Pancreas (tissue), 10 donors: Measurements from ENCODE around the gene KCNG2. TPM values are rescaled to one million over a fixed set of nuclear protein-coding genes. Genes with fewer than 3 reads are reported as not detected.
A peak's percentile ranks its signal among the peaks of the same experiment; 100 is the strongest.

Experiments
- ATAC-seq, 4 donors: fragments of 200-7000 bp; cut with Tn5 transposase; one replicate each; pipeline versions ENCODE4 v1.8.0 to v1.9.1; 2020; ENCODE audit warnings: mild to moderate bottlenecking in 4 of 4, moderate library complexity in 4 of 4
- DNase-seq, 6 donors: peaks; one replicate each; pipeline ENCODE4 v3.0.0-alpha.2; 2020
- FAIRE-seq: peaks from 2 replicates; lab custom pipeline; 2012; peaks lifted over from hg19 to GRCh38; lab: Jason Lieb, UNC
- H3K27ac ChIP-seq, 4 donors: fragments of 200-600 bp; sonication (generic); 1 replicate in 3 of 4; 2 replicates in 1 of 4; pipeline versions ENCODE4 v1.5.0 to v1.8.0; 2020
- H3K27me3 ChIP-seq, 4 donors: fragments of 200-600 bp; one replicate each; pipeline ENCODE4 v1.8.0; 2021
- H3K36me3 ChIP-seq, 3 donors: fragments of 200-600 bp; sonication (generic) in 1 of 3; one replicate each; pipeline versions ENCODE4 v1.5.0 to v1.8.0; 2020 to 2021
- H3K4me1 ChIP-seq, 3 donors: fragments of 200-600 bp; one replicate each; pipeline ENCODE4 v1.8.0; 2021
- H3K4me3 ChIP-seq, 4 donors: fragments of 200-600 bp; sonication (generic) in 2 of 4; one replicate each; pipeline versions ENCODE4 v1.5.0 to v1.8.0; 2020 to 2021
- H3K9me3 ChIP-seq, 4 donors: fragments of 200-600 bp; one replicate each; pipeline ENCODE4 v1.8.0; 2021
- CTCF ChIP-seq, 4 donors: fragments of 200-600 bp; sonication (generic) in 3 of 4; IDR thresholded peaks; one replicate each; pipeline versions ENCODE4 v1.5.0 to v1.8.0; 2021; ENCODE audit warnings: antibody characterized with exemption in 4 of 4
- WGBS, 2 donors: extraction: QIAGEN DNeasy Blood & Tissue Kit; methylation state at CpG; one replicate each; pipeline ENCODE4 v1.1.7; 2013; 5-methylcytosine and 5-hydroxymethylcytosine counted together
- intact Hi-C, 3 donors: fragments of 100-400 bp; cut with DNase I; formaldehyde crosslinking; loops; one replicate each; pipeline versions ENCODE4 v1.11.1 to v1.14.2; 2022
- polyA plus RNA-seq, 2 donors: library from polyadenylated mRNA; stranded (reverse); fragments of 200-250 nt; gene quantifications; one replicate each; pipeline ENCODE4 v1.2.3, GENCODE V29; 2013
- total RNA-seq, 6 donors: library from RNA; stranded (reverse); fragmentation: NEBNext Ultra II Directional in 4 of 6; extraction: Animal tissue kit (Norgen Biotek cat#: 25700) in 4 of 6; gene quantifications; one replicate each; pipeline versions ENCODE4 v1.2.1 to v1.2.4, GENCODE V29; 2021 to 2023
- donor health status: healthy with polysubstance abuse.
- donor health status: DM: no; HTN: no; CAD: no; lungs with moderate emphysema.
- donor health status: DM: no; HTN: no; CAD: no.
- donor health status: control.
- donor health status: control.
- donor health status: Bipolar disorder and iron deficiency.
- donor health status: DM: yes; HTN: yes; CAD: no.
- donor health status: DM: no; HTN: no; CAD: no.
- donor health status: DM: no; HTN: no; CAD: no.
- donor health status: DM: yes; HTN: yes; CAD: no.

Gene KCNG2
- total and polyA plus RNA-seq, 8 donors, result 0.12 to 0.22 (median 0.13) TPM; not detected in 5

- WGBS, 2 donors, result 86 to 88% methylated on average over 14 to 16 of the region's 16 CpGs
- Histone ChIP-seq H3K4me1 (no peaks in the 10 kb centered on the region), H3K4me3 (no peak overlapping the region), H3K9me3 (no peaks in the 10 kb centered on the region), H3K27me3 (no peaks in the 10 kb centered on the region), H3K36me3 (peaks cover 0 to 3% (median 0%) of the 10 kb centered on the region in 3 donors), H3K27ac (no peak overlapping the region)
- TF ChIP-seq CTCF (IDR thresholded peaks at IDR 0.05), result no peak
- ATAC-seq (no peak), DNase-seq (peak in 1 of 6 donors; percentile 5), FAIRE-seq (no peak)
- intact Hi-C loops, result no loop called here
These were observed 113.0 kb downstream of the KCNG2 start for GRCh38 chr18:79910563-79911343.

- TF ChIP-seq CTCF (IDR thresholded peaks at IDR 0.05), result no peak
- no peaks in the 10 kb centered on the region for H3K9me3 ChIP-seq
- H3K4me3 ChIP-seq, result no peak overlapping the region
- intact Hi-C loops, result no loop called here
- ATAC-seq (no peak), FAIRE-seq (no peak), DNase-seq (peak in 4 of 6 donors; percentile 7 to 74 (median 24))
- peaks cover 0 to 3% (median 0%) of the 10 kb centered on the region in 3 donors for H3K36me3 ChIP-seq
- no peak overlapping the region for H3K27ac ChIP-seq
- WGBS, 2 donors, result 90 to 91% methylated on average over 26 to 29 of the region's 29 CpGs
- no peaks in the 10 kb centered on the region for H3K27me3 ChIP-seq
- no peaks in the 10 kb centered on the region for H3K4me1 ChIP-seq
These were observed 113.9 kb downstream of the KCNG2 start for GRCh38 chr18:79911344-79912270.

- Histone ChIP-seq H3K27me3 (no peaks in the 10 kb centered on the region), H3K4me3 (no peak overlapping the region), H3K36me3 (peaks cover 0 to 3% (median 0%) of the 10 kb centered on the region in 3 donors), H3K9me3 (no peaks in the 10 kb centered on the region), H3K27ac (no peak overlapping the region), H3K4me1 (no peaks in the 10 kb centered on the region)
- 88 to 92% methylated on average over 20 of the region's 20 CpGs for WGBS, 2 donors
- DNase-seq (peak in 2 of 6 donors; percentile 11 to 15), ATAC-seq (peak in 1 of 4 donors; percentile 27), FAIRE-seq (no peak)
- no peak for TF ChIP-seq CTCF (IDR thresholded peaks at IDR 0.05)
- intact Hi-C loops, result no loop called here
These were observed 114.8 kb downstream of the KCNG2 start for GRCh38 chr18:79912409-79912991.

- Histone ChIP-seq H3K4me3 (no peak overlapping the region), H3K4me1 (no peaks in the 10 kb centered on the region), H3K36me3 (peaks cover 0 to 3% (median 0%) of the 10 kb centered on the region in 3 donors), H3K27me3 (no peaks in the 10 kb centered on the region), H3K27ac (no peak overlapping the region), H3K9me3 (no peaks in the 10 kb centered on the region)
- WGBS, 2 donors, result 91 to 93% methylated on average over 28 of the region's 28 CpGs
- DNase-seq (peak in 1 of 6 donors; percentile 8), FAIRE-seq (no peak), ATAC-seq (no peak)
- intact Hi-C loops, result no loop called here
- no peak for TF ChIP-seq CTCF (IDR thresholded peaks at IDR 0.05)
These were observed 115.5 kb downstream of the KCNG2 start for GRCh38 chr18:79912994-79913831.
